HG03139 (cell line): ENCODE measurements around the gene TBC1D4.
A peak's percentile ranks its signal among the peaks of the same experiment; 100 is the strongest.
"Not testable (repeated sequence)": the region's sequence is repeated elsewhere in the genome, so short reads cannot be mapped to it uniquely, and the experiment has no call there.

Experiments used
- ATAC-seq: cut with Tn5 transposase; IDR thresholded peaks from one replicate; pipeline ENCODE4 v1.9.1; 2021; ENCODE audit not compliant: unreplicated experiment

Gene TBC1D4

DNA sequence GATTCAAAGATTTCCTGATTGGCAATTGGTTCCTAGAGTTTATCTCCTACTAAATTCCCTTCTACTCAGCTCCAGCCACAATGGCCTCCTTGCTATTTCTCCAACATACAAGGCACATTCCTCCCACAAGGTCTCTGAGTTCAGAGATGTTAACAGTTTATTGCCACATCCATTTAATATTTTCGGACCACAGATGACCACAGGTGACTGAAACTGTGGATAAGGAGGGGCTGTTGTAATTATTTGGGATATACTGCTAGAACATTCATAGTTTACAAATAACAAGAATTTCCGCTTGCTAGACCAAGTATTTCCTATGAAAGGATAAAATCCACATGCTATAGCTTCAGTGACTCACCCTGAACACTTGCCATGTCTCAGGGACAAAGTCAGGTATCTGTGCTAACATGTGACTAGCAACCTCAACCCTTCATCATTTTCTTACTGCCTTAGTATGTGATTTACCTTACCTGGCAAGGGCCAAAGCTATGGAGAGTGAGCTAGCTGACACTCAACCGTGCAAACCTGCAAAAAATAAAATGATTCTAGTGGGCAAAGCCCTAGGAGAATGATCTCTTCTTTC, 117.7 kb downstream of the TBC1D4 start:
- ATAC-seq, result no peak

DNA sequence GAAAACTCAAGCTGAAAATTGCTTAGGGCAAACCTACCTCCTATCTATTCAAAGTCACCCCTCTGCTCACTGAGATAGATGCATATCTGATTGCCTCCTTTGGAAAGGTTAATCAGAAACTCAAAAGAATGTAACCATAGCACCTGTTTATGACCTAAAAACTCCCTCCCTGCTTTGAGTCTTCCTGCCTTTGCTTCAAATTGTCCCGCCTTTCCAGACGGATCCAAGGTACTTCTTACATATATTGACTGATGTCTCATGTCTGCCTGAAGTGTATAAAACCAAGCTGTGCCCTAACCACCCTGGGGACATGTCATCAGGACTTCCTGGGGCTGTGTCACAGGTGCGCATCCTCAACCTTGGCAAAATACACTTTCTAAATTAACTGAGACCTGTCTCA, 118.6 kb downstream of the TBC1D4 start:
- no peak for ATAC-seq

DNA sequence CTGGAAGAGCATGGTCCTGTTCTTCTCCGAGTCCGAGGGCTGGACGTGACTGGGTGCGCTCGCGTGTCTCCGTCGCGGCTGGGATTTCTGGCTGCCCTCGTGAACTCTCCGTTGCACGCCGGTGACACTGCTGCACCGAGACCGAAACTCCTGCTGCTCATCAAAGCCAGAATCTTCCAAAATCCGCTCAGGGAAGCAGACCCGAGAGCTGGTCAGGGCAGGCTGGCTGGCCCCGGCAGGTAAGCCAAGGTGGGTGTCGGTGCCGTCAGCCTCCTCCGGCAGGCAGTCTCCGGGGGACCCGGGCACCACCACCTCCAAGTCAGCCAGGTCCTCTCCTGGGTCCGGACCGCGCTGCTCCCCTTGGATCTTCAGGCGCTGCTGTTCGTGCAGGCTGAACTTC, 119.9 kb downstream of the TBC1D4 start:
- ATAC-seq, result no peak

DNA sequence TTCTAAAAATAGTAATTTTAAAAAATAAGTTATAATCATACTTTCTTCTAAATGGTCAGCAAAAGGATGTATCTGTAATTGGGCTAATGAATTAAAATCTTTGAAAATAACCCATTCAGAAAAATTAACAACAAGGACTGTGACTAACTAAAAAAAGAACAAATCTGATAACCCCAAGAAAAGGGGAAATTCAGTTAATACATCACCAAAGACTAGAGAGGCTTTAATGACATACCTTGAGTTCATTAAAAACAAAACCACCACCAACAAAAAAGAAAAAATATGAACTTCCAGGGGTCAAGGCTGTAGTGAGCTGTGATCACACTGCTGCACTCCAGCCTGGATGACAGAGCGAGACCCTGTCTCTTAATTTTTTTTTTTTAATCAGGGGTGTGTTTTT, 121.8 kb downstream of the TBC1D4 start:
- ATAC-seq, result peak; percentile 46

DNA sequence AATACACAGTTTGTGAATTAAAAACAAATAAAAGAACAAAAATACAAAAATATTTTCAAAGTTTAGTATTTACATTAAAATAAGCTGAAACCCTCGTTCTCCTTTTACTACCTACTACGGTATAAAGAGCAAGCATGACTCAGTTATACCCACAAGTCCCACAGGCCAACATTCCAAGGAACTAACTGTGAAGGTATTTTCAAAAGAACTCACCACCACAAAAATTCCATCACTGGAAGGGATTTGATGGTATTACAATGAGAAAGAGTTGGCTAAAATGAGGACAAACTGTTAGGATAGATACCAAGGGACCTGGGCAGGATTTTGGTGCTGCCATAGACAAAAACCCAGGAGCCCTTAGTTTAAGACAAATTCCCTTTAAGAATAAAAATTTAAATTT, 122.7 kb downstream of the TBC1D4 start:
- no peak for ATAC-seq

DNA sequence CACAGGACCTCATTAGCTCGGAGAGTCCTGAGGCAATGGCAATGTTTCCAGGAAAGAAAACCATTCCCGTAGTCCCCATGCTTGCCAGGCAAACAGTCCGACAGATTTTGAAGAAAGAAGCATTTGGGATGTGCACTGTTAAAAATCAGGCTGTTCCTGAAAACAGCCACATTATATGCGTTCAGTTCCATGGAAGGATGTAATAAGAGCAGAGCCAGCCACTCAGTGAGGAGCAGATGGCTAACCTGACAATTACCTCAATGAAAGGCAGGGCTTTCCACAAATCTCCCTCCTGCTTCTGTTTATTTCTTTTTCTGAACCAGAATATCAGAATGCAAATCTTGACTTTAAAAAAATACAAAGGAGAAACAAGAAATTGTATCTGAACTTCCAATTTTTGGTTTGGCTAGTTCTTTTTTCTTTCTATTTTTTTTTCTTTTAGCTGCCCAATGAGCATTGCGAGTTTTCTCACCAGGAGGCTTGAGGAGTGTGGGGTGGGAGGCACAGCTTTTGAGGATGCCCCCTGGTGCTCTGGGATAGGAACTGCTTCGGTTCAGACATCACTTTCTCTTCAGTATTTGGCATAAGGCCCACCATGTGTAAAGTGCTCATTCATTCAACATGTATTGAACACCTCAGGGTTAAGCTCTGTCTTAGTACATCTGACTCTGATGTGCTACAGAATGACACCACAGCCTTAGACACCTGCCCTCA, 124.2 kb downstream of the TBC1D4 start:
- peak; percentile 84 for ATAC-seq

DNA sequence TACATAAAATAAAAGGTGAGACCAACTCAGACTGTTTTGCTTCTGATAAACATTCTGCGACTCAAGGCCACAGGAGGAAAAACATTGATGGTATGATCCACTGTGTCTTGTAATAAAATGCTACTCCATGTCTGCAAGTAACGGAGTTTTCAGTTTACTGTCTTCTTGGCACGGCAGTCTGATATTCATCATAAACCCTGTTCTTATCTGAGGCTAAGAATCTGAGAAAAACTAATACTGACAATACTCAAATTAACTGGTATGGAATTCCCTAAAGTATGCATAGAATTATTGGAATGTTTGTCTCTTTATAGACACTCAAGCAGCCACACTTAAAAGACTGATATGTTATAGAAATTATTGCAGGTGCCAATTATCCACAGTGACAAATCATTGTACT, 125.5 kb downstream of the TBC1D4 start:
- ATAC-seq, result no peak

DNA sequence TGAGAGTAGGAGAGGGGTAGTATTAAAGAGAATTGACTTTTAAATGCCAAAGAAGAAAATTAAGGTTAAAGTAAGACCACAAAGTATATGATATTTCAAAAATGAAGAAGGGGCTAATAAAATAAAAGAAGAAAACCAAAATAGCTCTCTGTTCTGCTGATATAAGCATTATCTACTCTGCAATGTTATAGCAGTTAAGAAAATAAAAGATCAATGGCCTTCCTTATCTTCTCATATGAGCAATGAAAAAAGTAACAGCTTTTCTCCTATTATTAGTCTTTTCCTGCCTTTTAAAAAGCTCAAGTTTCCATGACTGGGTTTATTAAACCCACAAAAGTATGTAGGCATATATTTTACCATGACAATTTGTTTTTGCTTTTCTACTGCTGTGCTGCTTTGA, 126.4 kb downstream of the TBC1D4 start:
- ATAC-seq, result no peak

DNA sequence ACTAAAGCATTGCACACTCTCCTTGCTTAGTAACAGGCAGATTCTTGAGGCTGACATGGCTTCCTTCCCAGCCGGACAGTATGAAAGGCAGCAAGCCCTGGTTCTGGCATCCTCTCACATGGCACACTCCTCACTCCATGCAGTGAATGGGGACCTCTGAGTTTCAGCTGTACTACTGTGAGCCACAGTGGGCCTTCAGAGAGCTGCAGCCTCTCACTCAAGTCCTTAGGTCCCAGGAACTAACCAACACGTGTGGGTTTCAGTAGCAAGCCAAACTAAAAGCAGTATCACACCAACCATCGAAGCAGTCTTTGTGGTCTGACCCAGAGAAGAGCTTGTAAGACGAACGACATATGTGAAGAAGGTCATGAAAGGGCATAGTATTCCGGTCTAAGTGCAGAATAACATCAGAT, 128.2 kb downstream of the TBC1D4 start:
- peak; percentile 41 for ATAC-seq

DNA sequence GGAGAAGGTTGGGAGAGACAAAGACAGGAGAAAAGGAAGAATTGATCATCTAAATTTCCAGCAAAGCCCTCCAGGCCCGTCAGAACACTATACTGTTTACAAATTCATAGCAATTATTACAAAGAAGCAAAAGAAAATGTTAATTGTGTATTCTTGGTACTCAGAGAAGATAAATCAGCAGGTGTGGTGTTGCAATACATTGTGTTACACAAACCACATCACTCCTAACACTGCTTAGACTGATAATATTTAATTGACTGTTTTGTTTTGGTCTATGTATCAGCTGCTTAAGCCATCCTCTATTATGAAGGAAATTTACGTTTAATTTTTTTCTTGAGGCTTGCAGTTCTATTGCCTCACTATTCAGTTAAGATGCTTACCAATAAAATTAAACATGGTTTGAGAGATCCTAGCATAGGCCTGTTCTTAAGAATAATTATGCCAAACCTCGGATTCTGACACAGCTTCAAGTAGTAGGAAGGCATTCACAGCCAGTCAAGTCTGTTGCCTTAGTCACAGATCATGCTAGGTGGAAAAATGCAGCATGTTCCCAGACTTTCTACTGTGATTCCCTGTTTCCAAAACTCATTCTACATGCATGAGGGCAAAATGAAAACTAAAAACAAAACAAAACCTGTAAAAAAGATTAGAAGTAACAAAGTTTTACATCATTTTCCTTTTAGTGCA, 129.2 kb downstream of the TBC1D4 start:
- ATAC-seq, result no peak

DNA sequence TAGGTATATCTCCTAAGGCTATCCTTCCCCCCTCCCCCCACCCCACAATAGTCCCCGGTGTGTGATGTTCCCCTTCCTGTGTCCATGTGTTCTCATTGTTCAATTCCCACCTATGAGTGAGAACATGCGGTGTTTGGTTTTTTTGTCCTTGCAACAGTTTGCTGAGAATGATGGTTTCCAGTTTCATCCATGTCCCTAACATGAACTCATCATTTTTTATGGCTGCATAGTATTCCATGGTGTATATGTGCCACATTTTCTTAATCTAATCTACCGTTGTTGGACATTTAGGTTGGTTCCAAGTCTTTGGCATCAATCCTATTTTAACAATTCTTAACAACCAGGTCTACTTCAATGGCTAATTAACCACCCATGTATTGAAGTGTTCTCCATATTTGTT, 130.4 kb downstream of the TBC1D4 start:
- ATAC-seq, result not testable (repeated sequence)

DNA sequence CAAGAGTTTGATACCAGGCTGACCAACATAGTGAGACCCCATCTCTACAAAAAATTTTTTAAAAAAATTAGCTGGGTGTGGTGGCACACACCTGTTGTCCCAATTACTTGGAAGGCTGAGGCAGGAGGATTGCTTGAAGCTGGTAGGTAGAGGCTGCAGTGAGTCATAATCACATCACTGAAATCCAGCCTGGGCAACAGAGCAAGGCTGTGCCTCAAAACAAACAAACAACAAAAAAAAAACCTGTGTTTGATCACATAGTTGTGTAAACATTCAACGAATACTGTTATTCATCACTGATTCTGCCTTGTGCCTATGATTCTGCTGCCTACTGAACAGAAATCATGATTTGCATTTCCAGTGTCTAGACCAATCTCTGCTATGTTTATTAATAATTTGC, 134.0 kb downstream of the TBC1D4 start:
- no peak for ATAC-seq

DNA sequence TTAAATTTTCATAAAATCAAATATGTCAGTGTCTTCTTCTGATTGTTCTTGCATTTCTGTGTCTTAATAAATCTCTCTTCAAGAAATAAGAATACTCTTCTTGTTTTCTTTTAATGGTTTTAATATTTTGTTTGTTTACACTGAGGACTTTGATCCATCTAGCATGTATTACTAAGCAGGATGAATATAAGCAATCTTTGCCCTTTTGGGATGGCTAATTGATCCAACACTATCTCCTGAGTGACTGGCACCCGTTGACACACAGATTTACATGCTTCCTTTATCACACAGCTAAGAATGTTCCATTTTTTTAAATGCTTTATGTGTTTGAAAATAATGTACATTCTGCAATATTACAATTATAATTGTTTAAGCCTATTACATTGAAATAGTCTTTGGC, 134.5 kb downstream of the TBC1D4 start:
- no peak for ATAC-seq

DNA sequence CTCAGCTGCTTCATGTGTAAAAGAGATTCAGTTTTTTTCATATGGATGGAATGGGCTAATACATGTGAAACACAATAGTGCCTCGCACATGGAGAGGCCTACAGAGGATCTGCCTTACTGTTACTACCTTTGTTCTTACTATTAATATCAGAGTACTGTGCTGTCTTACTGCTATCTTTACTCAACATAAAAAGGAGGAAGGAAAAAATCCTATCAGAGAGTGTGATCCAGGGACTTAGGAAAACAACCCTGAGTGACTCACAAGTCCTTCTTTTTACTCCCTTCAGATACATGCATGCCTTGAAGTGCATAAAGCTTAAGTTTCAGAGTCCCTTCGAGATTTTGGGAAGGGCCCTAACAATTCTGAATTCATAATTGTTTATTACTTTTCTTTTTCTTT, 136.8 kb downstream of the TBC1D4 start:
- no peak for ATAC-seq

DNA sequence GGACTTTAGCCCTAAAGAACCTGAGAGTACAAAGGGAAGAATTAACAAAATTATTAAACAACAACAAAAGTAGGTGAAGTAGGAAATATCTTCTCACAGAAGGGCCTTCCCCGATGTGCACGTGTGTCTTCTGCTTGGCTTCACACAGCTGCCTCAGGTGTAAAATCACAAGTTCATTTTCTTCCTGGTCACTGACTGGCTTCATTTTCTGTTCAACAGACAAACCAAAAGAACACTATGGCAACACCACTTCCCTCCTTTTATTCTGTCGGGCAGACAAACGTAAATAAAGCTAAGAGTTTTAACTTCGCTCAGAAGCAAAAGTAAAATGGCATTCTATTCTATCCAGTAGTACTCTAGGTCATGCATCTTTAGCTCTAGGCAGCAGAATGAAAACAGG, 140.9 kb downstream of the TBC1D4 start:
- ATAC-seq, result peak; percentile 61

DNA sequence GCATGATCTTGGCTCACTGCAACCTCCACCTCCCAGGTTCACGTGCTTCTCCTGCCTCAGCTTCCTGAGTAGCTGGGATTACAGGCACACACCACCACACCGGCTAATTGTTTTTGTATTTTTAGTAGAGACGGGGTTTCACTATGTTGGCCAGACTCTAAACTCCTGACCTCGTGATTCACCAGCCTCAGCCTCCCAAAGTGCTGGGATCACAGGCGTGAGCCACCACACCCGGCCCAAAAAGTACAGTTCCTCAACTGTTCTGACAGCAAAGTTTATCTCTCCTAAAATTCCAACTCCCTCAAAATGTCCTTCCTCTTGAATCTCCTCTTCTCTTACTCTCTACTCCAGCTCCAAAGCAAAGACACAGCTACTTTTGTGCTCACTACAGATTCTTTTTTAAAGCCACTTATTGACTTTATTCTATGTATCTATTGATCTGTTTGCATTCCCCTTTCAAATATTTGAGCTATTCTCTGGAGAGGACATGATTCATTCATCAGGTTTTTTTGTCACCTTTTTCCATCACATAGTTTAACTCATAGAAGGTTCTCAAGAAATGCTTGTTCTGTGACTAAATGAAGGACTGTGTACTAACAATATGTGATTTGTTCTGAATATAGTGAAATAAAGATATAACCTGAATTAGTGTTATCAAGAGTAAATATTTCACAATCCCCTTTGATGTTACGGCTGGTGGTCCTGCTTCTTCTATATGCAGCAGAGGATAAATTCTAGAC, 142.2 kb downstream of the TBC1D4 start:
- ATAC-seq, result no peak

DNA sequence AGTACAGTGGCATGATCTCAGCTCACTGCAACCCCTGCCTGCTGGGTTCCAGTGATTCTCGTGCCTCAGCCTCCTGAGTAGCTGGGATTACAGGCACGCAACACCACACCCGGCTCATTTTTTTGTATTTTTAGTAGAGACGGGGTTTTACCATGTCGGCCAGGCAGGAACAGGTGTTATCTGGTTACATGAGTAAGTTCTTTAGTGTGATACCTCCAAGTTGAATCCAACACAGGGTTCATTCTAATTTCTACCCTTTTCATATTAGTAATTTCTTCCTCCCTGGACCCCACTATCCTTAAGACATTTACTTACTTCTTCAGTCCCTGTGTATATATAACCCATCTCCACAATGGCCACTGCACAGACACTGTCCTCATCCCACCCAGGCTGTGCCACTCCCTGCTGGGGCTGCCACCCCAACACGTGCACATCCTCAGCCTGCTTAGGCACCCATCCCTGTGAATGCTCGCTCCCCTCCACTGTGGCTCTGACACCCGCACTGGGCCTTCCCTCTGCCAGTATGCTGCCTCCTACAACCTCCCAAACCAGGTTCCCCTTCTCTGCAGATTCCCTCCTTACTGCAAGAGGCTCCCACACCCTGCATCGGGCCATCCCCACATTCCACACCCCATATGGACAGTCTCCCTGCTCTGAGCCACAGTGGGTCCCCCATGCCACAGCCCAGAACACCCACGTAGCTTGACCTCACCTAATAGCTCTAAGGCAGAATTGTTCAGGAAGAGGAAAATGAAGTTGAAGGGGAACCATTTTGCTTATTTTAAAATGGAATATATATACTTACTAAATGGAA, 147.1 kb downstream of the TBC1D4 start:
- ATAC-seq, result no peak

DNA sequence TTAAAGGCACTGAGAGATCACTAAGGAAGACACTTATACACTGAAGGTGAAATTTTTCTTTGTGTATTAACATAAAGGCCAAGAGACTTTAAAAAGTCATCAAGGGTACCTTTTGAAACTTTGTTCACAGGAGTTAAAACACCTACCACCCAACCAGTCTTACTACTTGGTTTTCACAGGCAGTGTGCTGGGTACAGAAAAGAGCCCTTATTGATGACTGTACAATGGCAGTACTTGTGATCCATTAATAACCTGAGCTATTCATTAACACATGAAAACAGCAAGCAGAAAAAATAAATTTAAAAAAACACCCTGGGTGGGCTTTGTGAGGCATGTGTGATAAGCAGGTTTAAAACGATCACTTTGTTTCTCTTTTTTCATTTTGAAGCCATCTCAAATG, 148.9 kb downstream of the TBC1D4 start:
- ATAC-seq, result no peak

DNA sequence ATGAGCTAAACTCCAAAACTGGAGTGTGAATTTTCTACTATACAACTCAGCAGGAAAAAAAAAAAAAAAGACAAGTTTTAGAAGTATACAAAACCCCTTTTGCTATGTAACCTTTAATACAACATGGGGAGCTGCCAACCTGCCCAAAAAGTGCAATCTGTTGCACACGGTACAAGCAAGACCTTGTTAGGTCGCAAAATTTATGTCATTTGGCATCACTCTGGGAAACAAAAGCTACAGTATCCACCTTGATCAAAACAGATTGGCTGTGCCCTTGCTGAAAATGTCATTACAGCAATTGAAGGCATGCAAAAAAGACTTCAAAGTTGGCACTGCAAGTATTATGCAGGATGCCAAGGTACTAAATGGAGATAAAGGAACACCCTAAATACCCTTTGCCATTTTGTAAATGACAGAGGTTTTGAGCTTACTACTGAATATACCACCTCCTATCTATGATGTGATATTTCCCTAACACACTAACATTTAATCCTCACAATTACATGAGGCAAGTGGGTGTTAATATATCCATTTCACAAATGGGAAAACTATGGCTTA, 150.1 kb downstream of the TBC1D4 start:
- no peak for ATAC-seq

DNA sequence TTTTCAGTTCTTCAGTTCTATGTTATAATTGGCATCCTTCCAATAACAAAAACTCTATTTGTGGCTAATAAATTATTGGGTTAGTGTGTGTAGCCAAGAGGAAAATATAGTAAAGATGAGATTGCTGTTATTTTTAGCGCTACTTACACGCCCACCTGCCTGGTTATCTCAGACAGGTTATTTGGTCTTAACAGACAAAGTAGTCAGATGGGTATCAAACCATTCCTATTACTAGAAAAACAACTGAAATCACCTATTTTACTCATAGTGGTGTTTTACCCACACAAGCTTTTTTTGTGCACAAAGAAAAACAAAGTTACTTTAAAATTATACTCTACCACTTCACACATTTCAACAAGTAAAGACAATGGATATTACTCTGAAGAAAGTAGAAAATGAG, 151.2 kb downstream of the TBC1D4 start:
- no peak for ATAC-seq

DNA sequence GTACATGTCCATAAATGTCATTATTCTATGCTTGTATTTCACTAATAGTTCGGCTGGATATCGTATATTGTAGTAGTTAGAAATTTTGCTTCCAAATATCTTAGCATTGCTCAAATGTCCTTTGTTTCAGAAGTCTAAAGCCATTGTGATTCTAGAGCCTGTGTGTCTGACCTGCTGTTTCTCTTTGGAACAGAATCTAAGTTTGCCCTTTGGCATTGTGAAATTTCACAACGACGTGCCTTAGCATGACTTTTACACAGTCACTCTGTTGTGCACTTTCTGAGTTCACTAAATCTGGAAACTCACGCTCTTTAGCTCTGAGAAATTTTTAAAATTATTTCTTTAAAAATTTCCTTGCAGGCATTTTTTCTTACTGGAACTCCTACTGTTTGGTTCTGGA, 152.2 kb downstream of the TBC1D4 start:
- no peak for ATAC-seq
